NCI-H2081 (cell line): ENCODE measurements around the gene CD300LB.
"Not testable (repeated sequence)": the region's sequence is repeated elsewhere in the genome, so short reads cannot be mapped to it uniquely, and the experiment has no call there.

ENCODE experiments used
- DNase-seq, 2 experiments: peaks; one replicate each; lab custom pipeline; 2025; lab: John Stamatoyannopoulos, UW

CD300LB gene

DNA sequence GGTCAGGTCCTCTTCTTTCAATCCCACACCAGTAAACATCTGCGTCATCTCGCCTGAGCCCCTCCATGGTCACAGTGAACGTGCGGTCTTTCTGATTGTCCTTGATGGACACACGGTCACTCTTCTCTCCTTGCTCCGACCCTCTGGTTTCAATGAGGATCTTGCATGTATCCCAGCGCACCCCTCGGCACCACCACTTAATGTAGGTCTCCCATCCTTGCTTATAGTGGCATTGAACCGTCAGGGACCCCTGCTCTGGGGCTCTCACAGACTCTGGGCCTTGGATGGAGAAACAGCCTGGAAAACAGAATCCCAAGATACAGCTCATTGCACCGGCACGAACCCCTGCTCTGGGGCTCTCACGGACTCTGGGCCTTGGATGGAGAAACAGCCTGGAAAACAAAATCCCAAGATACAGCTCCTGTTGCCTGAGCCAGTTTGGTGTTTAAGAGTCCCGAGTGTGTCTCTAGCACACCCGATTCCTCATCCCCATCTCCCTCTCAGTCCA is 5.4 kb downstream of the CD300LB start:
- DNase-seq: no peak

DNA sequence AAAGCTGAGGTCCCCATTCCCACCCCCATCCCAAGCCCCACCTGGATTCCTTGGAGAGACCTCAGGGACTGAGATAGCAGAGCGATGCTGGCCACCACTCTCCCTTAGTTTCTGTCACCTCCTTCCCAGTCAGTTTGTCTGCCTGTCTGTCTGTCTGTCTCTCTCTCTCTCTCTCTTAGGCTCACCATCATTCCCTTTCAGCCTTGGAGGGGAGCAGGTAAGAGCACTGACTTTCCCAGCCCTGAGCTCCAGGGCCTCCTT is 5.9 kb downstream of the CD300LB start:
- no peak for DNase-seq

DNA sequence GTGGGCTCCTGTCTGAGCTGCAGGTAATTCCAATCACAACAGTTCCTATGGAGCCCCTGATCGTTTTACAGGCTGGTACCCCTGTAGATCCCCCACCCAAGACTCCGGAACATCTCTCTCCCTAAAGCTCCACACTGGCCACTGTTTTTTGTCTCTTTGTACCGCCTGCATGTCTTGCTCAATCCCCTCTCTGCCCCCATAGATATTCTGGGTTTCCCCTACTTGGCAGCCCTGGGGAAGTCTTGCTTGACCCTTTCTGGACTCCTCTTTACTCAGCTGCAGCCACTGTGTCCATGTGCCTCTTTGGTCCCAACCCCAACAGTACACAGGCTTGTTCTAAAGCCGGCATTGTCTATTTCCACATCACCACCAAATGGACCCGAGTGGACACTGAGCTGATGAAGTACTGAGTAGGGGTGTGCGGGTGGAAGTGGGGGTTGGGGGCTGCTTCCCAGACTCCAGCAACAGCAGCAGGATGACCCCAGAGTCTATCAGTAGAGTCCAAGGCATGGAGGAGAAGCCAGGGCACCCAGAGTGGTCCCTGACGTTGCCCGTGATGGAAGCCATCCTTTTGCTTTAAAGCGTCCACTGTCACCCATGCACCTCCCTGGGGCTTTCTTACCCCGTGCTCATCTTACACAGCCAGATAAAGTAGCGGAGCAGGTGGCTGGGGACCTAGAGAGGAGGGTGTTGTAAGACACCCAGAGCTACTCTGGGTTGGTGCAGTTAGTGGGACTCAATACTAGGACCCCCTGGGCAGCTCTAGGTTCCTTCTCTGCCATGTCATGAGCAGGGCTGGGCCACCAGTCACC is 6.4 kb downstream of the CD300LB start:
- no peak for DNase-seq

- no peak for DNase-seq
These were observed 8.0 kb downstream of the CD300LB start for GRCh38 chr17:74523308-74523707.

DNA sequence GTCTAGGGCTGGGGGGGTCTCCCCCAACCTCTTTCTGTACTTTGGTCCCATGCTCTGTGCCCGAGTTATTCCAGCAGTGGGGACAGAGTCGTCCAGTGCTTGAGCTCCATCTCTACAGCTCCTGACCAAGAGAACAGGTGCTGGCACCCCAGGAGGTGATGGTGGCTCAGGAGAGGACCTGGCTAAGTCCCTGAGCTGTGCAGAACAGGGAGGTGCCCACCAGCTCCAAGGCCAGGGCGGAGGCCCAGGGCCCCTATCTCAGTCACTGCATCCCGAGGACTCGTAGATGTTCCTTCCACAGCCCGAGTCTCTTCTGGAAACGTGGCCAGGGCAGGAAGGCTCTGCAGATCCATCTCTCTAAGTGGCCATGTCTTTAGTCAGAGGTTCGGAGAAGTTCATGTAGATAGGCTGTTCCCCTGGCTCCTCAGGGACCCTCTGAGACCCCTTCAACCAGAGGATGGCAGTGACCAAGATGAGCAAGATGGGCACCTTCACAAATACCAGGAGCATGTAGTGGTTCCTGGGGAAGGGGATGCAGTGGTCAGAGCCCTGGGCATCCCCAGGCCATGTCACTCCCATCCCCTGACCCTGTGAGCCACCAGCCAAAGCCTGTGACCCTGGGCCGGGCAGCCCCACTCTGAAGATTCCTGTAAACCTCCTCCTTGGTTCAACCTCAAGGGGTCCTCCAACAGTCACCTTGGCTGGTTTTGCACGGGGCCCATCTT is 8.7 kb downstream of the CD300LB start:
- no peak for DNase-seq

- no peak for DNase-seq
These were observed 9.5 kb downstream of the CD300LB start for GRCh38 chr17:74521701-74522201.

DNA sequence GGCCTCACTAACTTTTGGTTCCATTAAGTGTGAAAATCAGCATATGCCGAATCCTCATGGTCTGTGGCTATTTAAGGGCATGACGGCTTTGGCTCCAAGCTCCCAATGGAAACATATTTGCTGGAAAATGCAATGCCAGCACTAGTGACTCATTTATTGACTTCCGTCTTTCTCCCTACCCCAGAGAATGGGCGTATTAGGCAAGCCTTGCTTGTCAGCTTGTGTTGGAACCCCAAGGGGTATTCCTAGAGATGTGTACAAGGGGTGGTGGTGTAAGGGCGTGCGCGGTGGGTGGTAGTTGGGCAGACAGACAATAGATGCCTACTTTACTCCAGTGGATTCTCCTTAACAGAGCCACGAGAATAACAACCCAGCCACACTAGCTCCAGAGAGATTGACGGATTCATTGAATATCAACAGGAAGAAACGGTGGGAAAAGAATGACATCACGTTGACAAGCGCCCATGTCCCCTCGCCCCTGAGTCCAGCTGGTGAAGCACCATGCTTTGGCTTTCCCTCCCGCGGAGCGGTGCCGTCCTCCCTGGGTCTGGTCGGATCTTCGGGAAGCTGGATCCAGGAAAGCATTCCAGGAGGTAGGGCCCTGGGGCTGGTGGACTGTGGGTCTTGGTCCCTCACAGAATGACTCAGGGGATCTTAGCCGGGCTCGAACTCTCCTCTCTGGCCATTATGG is 10.3 kb downstream of the CD300LB start:
- DNase-seq: no peak

DNA sequence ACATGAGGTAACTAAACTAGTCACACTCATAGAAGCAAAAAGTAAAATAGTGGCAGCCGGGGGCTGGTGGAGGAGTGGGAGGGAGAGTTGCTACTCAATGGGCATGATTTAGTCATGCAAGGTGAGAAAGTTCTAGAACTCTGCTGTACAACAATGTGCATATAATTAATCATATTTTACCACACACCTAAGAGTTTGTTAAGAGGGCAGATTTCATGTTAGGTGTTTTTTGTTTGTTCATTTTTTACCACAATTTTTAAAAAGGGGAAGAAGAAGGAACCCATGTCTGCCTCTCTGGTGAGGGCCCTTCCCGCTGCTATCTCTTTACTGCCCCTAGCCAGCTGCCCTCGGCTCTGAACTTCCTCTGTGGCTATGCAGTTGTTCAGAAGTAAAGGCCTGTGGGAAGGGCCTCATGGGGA is 11.2 kb downstream of the CD300LB start:
- DNase-seq: no peak

DNA sequence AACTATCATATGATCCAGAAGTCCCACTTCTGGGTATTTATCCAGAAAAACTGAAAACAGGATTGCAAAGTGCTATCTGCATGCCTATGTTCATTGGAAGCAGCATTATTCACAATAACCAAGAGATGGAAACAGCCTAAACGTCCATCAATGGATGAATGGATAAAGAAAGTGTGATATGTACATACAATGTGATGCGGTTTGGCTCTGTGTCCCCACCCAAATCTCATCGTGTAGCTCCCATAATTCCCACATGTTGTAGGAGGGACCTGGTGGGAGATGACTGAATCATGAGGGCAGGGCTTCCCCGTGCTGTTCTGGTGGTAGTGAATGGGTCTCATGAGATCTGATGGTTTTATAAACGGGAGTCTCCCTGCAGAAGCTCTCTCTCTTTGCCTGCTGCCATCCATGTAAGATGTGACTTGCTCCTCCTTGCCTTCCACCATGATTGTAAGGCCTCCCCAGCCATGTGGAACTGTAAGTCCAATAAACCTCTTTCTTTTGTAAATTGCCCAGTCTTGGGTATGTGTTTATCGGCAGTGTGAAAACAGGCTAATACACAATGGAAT is 12.8 kb downstream of the CD300LB start:
- not testable (repeated sequence) for DNase-seq

DNA sequence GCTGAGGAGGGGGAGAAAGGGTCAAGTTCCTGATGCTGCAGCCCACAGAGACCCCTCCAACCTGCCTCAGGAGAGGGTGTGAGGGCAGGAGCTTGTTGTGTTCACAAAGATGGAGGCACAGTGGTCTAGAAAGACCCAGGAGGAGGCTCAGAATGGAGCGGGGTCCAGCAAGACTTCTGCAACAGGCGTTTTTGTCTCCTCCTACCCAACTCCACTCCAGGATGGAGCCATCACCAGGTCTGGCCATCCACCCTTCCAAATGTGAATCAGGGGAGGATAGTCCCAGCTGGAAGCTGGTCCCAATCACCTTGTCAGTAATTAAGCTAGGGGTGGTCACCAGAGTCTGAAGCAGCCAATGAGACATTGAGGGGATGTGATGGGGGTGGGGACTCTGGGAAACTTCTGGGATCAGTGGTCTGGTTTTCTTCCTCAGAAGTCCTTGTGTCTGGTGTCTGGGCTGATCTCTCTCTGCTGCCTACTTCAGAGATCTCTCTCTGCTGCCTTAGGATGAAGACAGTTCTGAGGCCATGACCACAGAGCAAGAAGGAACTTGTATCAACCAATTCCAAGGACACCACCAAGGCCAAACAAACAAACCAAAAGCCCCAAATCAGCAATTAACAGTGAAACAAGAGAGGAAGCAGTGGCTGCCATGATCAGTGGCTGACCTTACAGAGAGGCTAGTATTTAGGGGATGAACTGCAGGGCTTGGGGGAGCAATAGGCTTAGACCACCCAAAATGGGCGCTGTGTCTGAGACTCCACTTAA is 14.5 kb downstream of the CD300LB start:
- no peak for DNase-seq

DNA sequence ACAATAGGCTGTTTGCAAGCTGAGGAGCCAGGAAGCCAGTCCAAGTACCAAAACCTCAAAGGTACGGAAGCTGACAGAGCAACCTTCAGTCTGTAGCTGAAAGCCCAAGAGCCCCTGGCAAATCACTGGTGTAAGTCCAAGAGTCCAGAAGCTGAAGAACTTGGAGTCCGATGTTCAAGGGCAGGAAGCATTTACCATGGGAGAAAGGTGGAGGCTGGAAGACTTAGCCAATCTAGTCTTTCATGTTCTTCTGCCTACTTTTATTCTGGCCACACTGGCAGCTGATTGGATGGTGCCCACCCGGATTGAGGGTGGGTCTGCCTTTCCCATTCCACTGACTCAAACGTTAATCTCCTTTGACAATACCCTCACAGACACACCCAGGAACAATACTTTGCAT is 15.3 kb downstream of the CD300LB start:
- DNase-seq: no peak

- DNase-seq: peak; percentile 24 to 46
These were observed 16.5 kb downstream of the CD300LB start for GRCh38 chr17:74514632-74515334.

DNA sequence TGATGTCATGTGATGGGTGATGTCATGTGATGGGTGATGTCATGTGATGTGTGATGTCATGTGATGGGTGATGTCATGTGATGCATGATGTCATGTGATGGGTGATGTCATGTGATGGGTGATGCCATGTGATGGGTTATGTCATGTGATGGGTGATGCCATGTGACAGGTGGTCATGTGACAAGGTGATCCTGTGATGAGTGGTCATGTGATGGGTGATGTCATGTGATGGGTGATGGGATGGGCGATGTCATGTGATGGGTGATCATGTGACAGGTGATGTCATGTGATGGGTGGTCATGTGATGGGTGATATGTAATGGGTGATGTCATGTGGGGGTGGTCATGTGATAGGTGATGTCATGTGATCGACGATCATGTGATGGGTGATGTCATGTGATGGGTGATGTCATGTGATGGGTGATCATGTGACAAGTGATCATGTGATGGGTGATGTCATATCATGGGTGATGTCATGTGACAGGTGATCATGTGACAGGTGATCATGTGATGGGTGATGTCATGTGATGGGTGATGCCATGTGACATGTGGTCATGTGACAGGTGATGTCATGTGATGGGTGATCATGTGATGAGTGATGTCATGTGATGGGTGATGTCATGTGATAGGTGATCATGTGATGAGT is 17.2 kb downstream of the CD300LB start:
- DNase-seq: peak in 1 of 2 experiments; percentile 46

GRCh38 chr17:74512624-74513091 is 18.6 kb downstream of the CD300LB start:
- no peak for DNase-seq

GRCh38 chr17:74512036-74512435 is 19.2 kb downstream of the CD300LB start:
- DNase-seq: no peak

GRCh38 chr17:74508156-74508555 is 23.1 kb downstream of the CD300LB start:
- no peak for DNase-seq

GRCh38 chr17:74503949-74504348 is 27.3 kb downstream of the CD300LB start:
- DNase-seq: not testable (repeated sequence)

DNA sequence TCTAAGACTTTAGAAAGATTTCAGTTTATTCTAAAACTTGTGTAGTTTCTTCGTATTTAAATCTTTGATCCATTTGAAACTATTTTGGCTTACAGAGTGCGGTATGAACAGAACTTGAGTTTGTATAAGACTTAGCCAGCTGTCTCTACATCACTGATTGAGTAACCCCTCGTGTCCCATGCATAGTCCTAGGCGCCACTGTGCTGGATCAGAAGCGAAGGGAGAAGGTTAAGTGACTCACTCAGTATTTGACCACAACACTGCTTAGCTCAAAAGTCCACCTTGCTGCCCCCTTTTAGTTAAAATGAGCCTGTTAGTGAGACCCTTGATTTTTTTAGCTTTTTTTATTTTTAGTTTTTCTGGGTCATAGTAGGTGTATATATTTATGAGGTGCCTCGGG is 28.4 kb downstream of the CD300LB start:
- DNase-seq: no peak

GRCh38 chr17:74499992-74500391 is 31.3 kb downstream of the CD300LB start:
- DNase-seq: no peak

DNA sequence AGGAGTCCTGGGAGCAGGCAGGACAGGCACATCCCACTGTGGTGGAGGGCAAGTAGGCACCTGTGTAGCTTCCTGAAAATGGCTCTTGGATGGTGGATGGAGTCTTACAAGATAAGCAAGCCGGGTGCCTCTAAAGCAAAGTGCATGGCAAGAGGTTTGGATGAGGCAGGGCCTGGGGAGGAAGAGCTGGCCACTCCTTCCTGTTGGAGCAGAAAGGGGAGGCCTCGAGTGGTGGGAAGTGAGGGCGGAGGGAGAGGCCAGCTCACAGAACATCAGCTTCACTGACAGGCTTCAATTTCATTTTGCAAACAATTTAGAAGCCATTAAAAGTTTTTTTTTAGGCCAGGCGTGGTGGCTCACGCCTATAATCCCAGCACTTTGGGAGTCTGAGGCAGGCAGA is 33.8 kb downstream of the CD300LB start:
- no peak for DNase-seq
